Epidermal melanocyte (primary cell): ENCODE results near the gene FHIT.
A peak's percentile ranks its signal among the peaks of the same experiment; 100 is the strongest.
"Not testable (repeated sequence)": the region's sequence is repeated elsewhere in the genome, so short reads cannot be mapped to it uniquely, and the experiment has no call there.

Source experiments
- DNase-seq: peaks from one replicate; pipeline ENCODE4 v3.0.0; 2011; ENCODE audit warnings: low spot score; ENCODE audit not compliant: insufficient read length

The FHIT gene

DNA sequence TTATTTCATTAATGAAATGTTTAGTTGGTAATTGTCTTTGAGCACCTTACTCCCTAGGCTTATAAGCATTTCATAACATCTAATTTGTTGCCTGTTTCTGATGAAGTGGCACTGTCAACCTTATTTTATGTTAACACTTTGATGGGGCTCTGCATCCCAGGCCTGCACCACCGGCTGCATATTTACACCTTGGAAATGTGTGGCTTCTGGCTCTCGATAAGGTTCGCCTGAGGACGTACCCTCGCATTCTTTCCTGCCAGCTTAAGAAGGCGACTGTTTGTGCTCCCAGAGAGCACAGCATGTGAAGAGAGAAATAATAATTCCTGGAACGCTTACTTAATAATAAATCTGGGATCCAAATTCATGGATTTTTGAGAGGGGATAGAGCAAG lies 1438.1 kb downstream of the FHIT start:
- no peak for DNase-seq

DNA sequence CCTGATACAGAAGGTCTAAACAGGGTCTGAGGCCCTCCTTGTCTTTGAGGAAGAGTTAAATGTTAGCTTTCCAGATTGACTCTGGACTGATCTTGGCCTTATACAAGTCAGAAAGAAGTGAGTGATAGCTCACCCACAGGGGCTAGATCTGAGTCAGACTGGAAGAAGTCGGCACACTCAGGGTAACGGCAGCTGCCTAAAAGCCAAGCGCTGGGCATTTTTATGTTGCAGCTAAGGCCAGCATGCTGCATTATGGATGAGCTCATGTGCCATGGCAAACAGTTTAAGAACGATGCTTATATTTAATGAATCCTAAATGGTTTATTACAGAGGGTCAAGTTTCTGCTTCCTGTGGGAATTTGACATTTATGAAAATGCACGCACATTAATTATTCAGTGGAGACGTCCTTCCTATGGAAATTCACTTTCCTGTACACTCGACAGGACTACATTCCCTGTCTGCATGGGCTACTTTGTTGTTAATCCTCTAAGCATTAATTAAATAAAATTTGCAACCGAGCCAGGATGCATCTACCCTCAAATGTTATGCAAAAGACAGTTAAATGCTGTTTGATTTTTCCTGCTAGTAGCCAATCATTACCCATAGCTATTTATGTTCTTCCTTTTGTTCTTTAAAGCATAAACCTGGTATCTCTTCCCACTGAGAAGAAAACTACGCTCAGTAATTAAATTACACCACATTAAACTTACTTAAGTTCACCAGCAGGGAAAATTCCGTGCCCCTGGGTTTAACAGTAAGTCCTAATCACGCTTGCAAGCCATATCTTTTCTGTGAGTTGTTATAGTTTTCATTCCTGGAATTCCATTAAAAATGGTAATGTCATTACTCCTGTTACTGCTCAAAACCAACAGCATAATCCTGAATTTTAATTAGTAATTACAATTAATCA lies 1438.8 kb downstream of the FHIT start:
- no peak for DNase-seq

DNA sequence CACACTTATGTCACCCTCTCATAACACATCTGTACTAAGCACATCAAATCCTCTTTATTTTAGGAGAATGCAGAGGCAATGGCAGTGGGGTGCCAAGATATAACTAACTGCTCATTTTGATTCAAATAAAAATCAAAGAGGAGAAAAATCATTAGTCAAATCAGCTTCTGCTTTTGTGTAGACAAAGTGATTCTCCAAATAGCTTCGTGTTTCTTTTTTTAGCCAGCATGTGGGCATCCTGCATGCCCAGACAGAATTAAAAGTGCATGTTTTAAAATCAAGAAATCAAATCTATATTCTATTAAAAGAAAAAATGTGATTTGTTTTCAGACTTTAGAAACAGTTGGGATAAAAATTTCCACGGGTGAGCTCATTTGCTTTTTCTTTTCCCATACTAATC lies 1440.1 kb downstream of the FHIT start:
- no peak for DNase-seq

DNA sequence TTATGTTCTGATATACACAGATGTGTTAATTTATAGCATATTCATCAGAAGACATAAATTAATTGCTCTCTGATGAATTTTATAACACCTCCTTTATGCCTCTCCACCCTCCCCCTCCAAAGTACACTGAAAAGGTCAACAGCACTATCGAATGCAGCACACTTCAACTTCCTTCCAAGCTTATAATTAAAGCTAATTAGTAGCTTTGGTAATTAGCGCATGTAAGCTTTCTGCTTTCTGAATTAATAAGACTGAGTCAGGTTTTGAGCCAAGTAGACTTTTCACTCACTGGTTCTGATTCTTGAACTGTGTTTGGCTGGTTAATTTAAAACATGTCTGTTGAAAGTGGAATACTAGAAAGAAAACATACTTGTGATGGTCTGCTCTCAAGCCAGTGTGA lies 1440.6 kb downstream of the FHIT start:
- DNase-seq = no peak

DNA sequence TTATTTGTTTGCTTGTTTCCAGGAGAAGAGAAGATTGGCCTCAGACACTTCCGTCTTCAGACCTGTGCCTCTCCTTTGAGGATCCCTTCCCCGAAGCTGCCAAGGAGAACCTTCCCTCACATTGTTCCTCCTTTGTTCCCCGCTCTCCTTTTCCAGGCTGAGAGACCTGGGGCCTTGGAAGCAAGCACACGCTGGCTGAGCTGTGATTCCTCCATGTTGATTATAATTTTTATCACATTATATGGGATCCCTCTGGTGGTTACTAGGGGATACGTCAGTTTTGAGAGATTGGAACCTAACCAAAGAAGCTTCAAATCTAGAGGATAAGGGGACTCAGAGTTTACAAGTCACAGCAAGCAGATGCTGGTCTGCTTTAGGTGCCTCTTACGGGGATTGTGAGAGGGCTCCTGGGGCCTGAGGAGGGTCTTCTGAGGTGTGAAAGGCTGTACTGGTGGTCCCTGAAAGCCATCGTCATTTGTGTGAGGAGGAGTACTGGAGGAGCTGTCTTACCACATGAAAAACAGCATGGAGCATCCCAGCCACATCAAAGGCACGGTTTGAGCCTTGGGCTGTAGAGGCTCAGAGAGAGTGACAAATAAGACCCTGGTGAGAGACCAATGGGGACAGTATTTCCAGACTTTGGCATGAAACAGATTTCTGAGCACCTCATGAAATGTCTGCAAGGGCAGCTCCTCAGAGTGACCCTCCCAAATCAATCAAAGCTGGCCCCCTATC lies 1441.4 kb downstream of the FHIT start:
- DNase-seq = peak; percentile 30

DNA sequence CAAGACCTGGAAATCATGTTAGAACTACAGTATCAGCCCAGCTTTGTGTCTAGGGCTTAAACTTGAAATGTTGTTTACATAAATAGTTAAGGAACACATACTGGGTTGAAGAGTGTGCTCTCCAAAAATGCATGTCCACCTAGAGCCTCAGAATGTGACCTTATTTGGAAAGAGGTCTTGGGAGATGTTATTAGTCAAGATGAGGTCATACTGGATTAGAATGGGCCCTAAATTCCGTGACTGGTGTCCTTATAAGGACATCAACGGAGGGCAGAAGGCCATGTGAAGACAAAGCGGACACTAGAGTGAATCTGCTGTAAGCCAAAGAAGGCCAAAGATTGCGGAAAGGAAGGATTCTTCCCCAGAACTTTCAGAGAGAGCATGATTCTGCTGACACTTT lies 1442.2 kb downstream of the FHIT start:
- no peak for DNase-seq

DNA sequence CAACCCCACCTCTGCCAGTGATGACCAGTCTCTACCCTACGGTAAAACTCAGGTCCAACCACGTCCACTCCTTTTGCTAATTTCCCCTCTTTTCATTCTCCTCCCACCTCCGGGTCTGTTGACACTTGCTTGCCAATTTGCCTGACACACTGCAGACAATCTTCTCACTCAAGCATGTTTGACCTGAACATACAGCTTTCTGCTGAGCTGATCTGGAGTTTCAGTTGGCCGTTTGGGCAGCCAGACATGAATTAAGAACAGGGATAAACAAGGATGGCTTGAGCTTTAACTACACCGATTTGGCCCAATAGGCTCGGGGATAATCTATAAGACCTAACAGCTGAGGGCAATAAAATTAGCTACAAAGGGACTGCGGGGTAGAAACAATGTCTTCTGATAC lies 1442.8 kb downstream of the FHIT start:
- no peak for DNase-seq

DNA sequence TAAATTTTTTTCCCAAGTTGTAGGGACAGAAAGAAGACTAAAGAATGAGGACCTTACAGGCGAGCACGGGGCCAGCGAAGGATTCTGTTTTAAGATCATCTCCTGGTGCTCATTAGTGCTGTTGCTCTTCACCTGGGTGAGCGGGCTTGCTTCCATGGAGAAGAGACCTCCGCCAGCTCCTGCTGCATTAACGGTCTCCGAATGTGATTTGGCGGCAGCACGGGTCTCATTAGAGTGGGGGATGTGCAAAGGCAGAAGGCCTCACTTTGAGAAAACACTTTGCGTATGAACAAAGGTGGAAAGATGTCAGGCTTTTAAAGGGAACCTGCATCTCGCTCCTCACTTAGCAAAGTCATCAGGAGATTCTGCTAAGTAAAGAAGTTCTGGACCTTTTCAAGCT lies 1448.0 kb downstream of the FHIT start:
- no peak for DNase-seq

DNA sequence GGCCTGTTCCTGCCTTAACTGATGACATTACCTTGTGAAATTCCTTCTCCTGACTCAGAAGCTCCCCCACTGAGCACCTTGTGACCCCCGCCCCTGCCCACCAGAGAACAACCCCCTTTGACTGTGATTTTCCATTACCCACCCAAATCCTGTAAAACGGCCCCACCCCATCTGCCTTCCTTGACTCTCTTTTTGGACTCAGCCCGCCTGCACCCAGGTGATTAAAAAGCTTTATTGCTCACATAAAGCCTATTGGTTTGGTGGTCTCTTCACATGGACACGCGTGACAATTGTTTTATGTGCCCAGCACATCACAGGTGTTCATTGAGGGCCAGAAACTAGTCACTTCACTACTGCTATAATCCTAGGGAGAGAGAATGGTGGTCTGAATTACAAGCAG lies 1448.8 kb downstream of the FHIT start:
- DNase-seq = not testable (repeated sequence)

DNA sequence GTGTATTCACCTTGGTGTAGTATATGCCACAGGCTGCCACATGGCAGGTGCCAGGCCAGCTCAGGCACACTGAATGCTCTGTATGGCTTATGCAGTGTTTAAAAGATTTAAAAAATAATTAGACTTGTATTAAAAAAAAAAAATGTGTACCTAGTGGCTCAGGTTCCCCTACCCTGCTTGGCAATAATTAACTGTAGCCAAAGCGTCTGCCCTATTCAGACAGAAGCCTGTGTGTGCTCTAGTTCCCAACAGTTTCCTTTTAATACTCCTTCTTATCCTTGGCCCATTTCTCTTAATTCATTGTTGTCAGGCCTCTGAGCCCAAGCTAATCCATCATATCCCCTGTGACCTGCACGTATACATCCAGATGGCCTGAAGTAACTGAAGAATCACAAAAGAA lies 1449.2 kb downstream of the FHIT start:
- DNase-seq = no peak

DNA sequence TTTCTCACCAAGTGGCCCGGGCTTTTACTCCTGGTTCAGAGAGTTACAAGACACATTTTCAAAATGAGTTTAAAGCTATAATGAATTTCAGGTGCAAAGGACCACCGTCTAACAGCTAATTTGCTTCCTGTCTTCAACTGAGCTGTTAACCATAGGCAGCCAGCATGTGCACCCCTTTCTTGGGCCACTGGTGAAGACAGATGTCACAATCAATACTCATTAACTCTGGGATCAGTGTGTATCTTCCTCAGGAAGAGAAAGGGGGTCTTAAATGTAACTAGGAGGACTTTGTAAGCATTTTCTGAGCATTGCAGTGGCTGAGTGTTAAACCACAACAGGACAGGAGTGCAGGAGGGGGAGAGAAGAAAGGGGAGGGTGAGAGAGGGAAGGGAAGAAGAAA lies 1450.8 kb downstream of the FHIT start:
- no peak for DNase-seq

DNA sequence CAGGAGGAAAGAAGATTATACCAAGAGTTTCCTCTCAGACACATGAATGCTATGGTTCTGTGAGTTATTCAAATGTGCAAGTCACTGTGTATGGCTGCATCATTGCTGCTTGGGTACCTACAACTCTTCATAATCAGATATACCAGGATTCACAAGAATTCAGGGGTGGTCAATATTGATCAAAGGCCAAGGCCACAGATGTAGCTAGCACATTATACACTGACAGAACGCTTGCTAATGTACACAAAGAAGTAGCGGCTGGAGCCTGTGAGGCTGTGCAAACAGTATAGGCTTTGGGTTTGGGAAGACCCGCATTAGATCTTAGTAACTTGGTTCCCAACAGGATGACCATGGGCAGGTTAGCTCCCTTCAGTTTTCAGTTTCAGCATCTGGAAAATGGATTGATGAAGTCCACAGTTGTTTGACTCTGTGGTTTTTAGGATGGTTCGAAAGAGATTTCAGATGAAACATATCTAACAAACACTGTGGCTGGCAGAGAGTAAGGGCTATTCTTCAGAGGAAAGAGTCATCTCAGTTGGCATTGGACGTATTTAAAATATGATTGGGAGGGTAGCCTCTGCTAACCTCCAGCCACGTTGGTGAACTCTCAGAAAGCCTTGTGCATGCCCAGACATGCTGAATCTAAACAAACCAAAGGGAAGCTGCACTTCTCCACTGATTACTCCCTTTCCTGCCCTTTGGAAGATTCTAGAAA lies 1452.7 kb downstream of the FHIT start:
- no peak for DNase-seq

DNA sequence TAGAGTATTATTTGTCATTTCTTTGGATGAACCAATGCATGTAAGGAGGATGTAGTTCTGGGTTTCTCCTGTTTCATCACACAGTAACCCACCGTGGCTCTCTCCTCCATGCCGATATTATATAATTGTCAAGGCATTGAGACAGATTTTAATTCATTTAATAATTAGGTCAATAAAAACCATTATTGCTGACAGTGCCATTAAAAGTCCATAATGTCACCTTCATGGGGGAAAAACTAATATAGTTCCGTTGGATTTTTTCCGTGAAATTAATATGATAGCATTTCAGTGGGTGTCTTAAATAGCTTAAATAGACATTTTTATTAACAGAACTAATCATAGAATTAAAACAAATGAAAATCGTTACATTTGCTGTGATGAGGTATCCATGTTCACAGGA lies 1453.7 kb downstream of the FHIT start:
- DNase-seq = no peak

DNA sequence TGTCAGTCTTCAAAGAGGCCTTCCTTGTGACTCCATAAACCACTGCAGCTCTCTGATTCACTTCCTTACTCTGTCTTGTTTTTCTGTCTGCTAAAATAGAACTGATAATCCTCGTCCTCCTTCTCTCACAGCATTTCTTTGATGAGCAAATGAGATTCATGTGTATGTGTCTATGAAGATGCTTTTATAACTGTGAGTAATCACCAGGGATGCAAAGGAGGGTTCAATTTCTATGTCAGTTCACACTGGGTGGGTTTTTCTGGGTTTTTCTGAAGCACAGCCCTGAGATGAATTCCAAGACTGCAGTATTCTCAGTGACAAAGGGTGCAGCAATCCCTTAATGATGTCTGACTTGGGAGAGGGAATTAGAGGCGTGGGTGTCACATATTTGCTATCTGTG lies 1454.8 kb downstream of the FHIT start:
- DNase-seq = no peak

DNA sequence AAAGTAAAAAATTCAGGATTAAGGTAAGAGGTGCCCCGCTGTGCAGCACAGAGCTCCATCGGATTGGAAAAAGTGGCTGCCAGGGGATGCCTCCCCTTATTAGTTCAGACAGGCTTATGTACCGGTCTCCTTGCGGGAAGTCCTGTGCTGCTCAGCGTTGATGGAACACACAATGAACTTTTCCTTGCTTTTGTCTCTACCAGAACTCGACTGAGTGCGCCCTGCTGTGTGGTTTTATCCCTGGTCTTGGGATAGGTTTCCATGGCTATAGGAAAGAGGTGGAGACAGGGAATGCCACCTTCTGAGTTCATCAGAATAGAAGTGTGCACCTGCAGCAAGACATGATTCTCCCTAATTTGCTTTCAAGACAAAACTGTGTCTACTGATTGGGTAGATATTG lies 1455.5 kb downstream of the FHIT start:
- DNase-seq = no peak

DNA sequence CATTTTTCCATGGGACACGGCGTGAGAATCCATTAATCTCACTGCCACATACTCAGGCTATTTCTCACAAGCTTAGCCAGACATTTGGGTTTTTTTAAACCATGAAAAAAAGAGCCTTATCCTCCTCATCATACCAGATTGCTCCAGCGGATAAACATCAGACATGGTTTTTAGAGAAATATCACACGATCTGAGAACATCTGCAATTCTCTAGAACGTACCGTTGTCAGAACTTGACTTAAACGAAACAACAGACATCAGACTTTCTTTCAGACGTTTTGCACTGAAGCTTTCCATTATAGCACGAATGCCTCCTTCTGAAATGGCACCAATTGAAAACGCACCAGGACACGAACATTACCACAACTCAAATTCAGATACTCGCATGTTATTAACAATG lies 1457.3 kb downstream of the FHIT start:
- no peak for DNase-seq

DNA sequence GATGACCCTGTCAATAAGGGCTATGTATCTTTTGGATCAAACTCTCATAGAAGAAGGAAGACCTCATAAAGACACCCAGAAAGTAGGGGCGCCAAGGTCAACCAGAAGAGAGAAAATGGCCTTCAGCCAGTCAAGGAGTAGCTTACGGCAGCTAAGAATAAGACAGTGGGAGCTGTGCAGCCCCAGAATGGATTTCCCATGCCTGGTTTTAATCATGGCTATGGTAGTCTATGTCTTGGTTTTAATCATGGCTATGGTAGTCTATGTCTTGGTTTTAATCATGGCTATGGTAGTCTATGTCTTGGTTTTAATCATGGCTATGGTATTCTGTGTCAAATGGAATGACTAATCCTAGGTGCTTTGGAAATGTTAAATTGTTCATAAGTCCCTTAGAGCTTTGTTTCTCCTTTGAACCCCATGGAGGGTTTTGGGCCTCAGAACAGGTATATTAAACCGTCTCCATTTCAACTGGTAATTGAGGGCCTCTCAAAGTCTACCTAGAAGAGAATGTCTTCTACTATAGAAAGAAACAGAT lies 1459.4 kb downstream of the FHIT start:
- DNase-seq = no peak

DNA sequence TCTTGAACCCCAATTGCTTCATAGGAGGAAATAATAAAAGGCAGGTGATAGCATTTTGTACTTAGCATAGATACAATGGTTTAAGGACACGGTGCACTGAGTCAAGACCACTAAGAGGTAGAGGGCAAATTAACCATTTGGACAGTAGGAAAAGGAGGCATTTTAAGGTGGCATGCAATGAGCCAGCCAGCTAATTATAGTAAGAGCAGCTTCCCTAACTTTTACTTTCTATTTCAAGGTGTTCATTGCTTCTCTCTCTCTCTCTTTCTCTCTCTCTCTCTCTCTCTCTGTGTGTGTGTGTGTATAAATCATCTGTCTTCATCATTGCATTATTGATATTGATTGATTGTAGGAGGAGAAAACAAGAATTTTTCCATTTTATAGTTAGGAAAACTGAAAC lies 1461.0 kb downstream of the FHIT start:
- no peak for DNase-seq

DNA sequence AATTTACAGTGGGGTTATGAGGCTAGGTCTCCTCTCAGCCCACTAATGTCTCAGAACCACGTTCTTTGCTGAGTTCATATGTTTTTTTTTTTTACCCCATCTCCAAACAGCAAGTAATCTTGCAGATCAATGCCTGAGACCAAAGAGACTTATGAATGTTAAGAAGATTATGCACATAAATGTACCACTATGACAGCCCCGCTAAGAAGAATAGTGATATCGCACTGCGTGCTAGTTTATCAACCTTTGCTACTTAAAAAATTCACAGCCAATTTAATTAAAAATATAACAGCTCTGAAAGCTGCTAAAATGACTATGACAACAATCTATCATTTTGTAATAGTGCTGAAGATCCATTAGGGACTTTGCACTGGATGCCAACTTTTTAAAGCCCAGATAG lies 1462.5 kb downstream of the FHIT start:
- DNase-seq = no peak

DNA sequence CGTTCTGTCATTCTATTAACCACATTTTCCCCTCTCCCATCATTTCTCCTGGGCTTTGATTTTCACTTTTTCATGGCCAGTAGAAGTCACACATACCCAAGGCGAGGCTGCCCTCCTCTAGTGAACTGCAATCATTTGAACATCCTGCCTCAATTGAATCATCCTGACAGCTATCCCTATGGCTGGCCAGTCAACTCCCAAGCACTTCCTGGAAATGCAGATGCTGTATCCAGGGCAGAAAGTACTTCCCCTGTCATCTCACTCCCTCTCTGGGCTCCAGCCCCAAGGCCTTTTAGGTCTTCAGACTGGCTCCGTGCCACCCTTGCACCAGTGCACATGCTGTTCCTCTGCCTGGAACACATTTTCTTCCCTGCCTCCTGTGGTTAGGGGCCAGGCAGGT lies 1463.1 kb downstream of the FHIT start:
- DNase-seq = no peak

DNA sequence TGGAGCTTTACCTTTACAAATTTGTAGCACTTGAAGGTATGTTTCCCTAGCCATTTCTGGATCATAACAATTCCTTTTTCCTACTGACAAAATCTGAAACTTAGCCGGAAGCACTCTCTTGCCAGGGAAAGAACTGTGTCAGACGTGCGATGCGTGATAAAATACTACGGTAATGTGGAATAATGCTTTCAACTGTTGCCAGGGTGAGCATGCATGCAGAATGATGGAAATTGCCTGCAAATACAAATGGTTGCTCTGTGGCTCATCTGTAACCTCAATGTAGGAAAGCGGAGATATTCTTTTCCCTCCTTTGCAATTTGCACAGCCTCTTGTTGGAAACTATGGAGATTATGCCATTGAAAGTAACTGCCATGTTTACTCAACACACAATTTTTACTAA lies 1464.9 kb downstream of the FHIT start:
- no peak for DNase-seq

DNA sequence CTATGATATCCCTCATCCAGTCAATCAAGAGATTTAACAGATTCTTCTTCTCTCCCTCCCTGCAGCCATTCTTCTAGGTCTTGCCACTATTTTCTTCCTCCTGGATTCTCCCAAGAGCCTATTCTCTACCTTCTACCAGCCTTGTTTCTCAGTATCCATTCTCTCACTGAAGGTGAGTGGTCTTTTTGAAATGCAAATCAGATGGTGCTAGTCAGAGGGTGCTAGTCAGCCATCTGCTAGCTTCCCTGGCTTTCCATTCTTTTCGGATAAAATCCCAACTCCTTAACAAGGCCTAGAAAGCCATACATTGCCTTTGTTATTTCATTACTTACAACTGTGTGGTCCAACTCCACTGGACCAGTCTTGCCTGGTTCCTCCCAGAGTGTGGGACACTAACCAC lies 1467.1 kb downstream of the FHIT start:
- no peak for DNase-seq
